ENCODE data around the gene BRSK2. TPM values are rescaled to one million over a fixed set of nuclear protein-coding genes. Genes with fewer than 3 reads are reported as not detected.

Gene BRSK2
- total RNA-seq, 4 donors from 2014 or later = 1.4 to 8.6 (median 2.0) TPM

GRCh38 chr11:1487851-1488574, 98.3 kb downstream of the BRSK2 start:
- TF ChIP-seq CTCF (IDR thresholded peaks at IDR 0.05) (peak in 2 of 4 experiments; percentile 42 to 50), EP300 (IDR thresholded peaks at IDR 0.05) (no peak), POLR2A (IDR thresholded peaks at IDR 0.05) (peak in 1 of 2 donors; percentile 10)
- Histone ChIP-seq H3K9me3 (no peaks in the 10 kb centered on the region), H3K4me3 (peak overlapping the region in 1 of 2 donors; percentile 9), H3K27ac (peak overlapping the region; percentile 13 to 96 (median 93)), H3K36me3 (no peaks in the 10 kb centered on the region), H3K4me1 (peaks cover 0 to 76% (median 63%) of the 10 kb centered on the region in 3 donors), H3K27me3 (no peaks in the 10 kb centered on the region)
- WGBS, 2 donors (ENCODE audit: low coverage in 1 of 2) = 72% methylated on average over 7 of the region's 23 CpGs; no CpG with 5 or more reads in 1 of the 2 donors
- peak; percentile 43 for ATAC-seq

GRCh38 chr11:1488575-1489180, 98.9 kb downstream of the BRSK2 start:
- Histone ChIP-seq H3K9me3 (no peaks in the 10 kb centered on the region), H3K27me3 (no peaks in the 10 kb centered on the region), H3K27ac (peak overlapping the region in 3 of 4 donors; percentile 91 to 96 (median 95)), H3K36me3 (no peaks in the 10 kb centered on the region), H3K4me1 (peaks cover 0 to 72% (median 56%) of the 10 kb centered on the region in 3 donors), H3K4me3 (no peak overlapping the region)
- 70 to 91% methylated on average over 2 to 8 of the region's 20 CpGs for WGBS, 2 donors (ENCODE audit: low coverage in 1 of 2)
- TF ChIP-seq CTCF (IDR thresholded peaks at IDR 0.05) (no peak), POLR2AphosphoS5 (IDR thresholded peaks at IDR 0.05) (no peak), EP300 (IDR thresholded peaks at IDR 0.05) (no peak), POLR2A (IDR thresholded peaks at IDR 0.05) (no peak)
- no peak for ATAC-seq

GRCh38 chr11:1490651-1491050, 100.9 kb downstream of the BRSK2 start:
- TF ChIP-seq POLR2A (IDR thresholded peaks at IDR 0.05) = no peak
- no peak for TF ChIP-seq POLR2AphosphoS5 (IDR thresholded peaks at IDR 0.05)
- no peak for TF ChIP-seq EP300 (IDR thresholded peaks at IDR 0.05)
- no peak for TF ChIP-seq CTCF (IDR thresholded peaks at IDR 0.05)
- WGBS, 2 donors (ENCODE audit: low coverage in 1 of 2) = 72 to 79% methylated on average over 7 of the region's 7 CpGs
- peaks cover 0 to 53% (median 37%) of the 10 kb centered on the region in 3 donors for H3K4me1 ChIP-seq
- H3K36me3 ChIP-seq = no peaks in the 10 kb centered on the region
- no peaks in the 10 kb centered on the region for H3K9me3 ChIP-seq
- H3K27me3 ChIP-seq = no peaks in the 10 kb centered on the region
- no peak overlapping the region for H3K27ac ChIP-seq
- no peak for ATAC-seq
- H3K4me3 ChIP-seq = no peak overlapping the region

GRCh38 chr11:1491379-1491778, 101.6 kb downstream of the BRSK2 start:
- Histone ChIP-seq H3K36me3 (no peaks in the 10 kb centered on the region), H3K4me1 (peaks cover 0 to 52% (median 30%) of the 10 kb centered on the region in 3 donors), H3K27me3 (no peaks in the 10 kb centered on the region), H3K9me3 (no peaks in the 10 kb centered on the region), H3K27ac (no peak overlapping the region), H3K4me3 (no peak overlapping the region)
- TF ChIP-seq POLR2A (IDR thresholded peaks at IDR 0.05) = no peak
- ATAC-seq = no peak
- 80 to 87% methylated on average over 1 to 12 of the region's 12 CpGs for WGBS, 2 donors (ENCODE audit: low coverage in 1 of 2)

- TF ChIP-seq EP300 (IDR thresholded peaks at IDR 0.05) (no peak), CTCF (IDR thresholded peaks at IDR 0.05) (no peak), POLR2A (IDR thresholded peaks at IDR 0.05) (no peak), POLR2AphosphoS5 (IDR thresholded peaks at IDR 0.05) (no peak)
- Histone ChIP-seq H3K27me3 (no peaks in the 10 kb centered on the region), H3K4me1 (peaks cover 0 to 49% (median 6%) of the 10 kb centered on the region in 3 donors), H3K9me3 (no peaks in the 10 kb centered on the region), H3K36me3 (peaks cover 0 to 3% of the 10 kb centered on the region in 2 donors), H3K4me3 (no peak overlapping the region), H3K27ac (no peak overlapping the region)
- 88 to 95% methylated on average over 3 of the region's 3 CpGs for WGBS, 2 donors (ENCODE audit: low coverage in 1 of 2)
- no peak for ATAC-seq
These were observed 104.0 kb downstream of the BRSK2 start for GRCh38 chr11:1493650-1494244.

All from gastroesophageal sphincter (tissue), 4 donors.